ENCODE data around the gene KMT5C.

Gene KMT5C

GRCh38 chr19:55386493-55386971 is 46.9 kb downstream of the KMT5C start:
- no peak for DNase-seq (ENCODE audit: low spot score)

- DNase-seq (ENCODE audit: low spot score): no peak
These were observed 48.2 kb downstream of the KMT5C start for GRCh38 chr19:55387736-55388497.

DNA sequence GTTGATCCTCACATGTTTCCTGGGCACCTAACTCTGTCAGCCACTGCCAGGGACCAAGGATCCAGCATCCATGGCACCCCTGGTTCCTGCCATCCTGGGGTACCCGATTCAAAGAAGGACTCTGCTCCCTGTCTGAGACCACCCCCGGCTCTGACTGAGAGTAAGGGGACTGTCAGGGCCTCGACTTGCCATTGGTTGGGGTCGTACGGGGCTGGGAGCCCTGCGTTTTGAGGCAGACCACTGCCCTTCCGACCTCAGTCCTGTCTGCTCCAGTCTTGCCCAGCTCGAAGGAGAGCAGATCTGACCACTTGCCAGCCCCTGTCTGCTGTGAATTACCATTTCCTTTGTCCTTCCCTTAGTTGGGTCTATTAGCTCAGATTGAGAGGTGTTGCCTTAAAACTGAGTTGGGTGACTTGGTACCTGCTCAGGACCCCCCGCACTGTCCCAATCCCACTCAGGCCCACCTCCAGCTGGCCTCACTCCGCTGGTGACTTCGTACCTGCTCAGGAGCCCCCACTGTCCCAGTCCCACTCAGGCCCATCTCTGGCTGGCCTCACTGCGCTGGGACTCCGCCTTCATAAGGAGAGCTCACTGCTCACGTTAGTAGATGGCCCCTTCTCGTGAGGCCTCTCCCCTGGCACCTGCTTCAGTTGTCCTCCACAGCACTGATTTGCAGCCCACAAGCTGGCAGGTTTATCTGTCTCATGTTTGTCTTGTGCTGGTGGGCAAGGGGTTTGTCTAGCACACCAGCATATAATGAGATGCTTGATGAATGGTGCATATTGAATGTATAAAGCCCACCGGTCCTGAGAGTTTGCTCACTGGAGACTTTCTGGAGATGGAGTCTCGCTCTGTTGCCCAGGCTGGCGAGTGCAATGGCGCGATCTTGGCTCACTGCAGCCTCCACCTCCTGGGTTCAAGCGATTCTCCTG is 50.0 kb downstream of the KMT5C start:
- no peak for DNase-seq (ENCODE audit: low spot score)

DNA sequence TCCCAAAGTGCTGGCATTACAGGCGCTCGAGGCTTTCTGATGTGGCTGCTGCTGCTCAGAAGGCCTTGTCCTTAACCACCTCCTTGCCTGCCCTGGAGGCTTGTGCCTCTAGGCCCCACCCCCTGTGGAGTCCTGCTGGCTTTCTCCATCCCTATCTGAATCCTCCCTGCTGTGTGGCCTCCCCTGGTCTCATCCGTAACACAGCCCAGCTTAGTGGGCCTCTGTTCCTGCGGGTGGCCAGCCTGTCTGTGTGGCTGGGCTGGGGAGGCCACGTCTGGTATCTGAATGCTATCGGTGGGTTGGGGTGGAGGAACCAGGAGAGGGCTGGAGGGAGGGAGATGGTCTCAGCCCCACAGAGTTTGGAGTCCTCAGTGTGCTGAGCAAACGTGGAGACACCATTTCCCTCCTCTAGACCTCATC is 50.8 kb downstream of the KMT5C start:
- DNase-seq (ENCODE audit: low spot score): no peak

- DNase-seq (ENCODE audit: low spot score): no peak
These were observed 51.6 kb downstream of the KMT5C start for GRCh38 chr19:55391191-55391670.

DNA sequence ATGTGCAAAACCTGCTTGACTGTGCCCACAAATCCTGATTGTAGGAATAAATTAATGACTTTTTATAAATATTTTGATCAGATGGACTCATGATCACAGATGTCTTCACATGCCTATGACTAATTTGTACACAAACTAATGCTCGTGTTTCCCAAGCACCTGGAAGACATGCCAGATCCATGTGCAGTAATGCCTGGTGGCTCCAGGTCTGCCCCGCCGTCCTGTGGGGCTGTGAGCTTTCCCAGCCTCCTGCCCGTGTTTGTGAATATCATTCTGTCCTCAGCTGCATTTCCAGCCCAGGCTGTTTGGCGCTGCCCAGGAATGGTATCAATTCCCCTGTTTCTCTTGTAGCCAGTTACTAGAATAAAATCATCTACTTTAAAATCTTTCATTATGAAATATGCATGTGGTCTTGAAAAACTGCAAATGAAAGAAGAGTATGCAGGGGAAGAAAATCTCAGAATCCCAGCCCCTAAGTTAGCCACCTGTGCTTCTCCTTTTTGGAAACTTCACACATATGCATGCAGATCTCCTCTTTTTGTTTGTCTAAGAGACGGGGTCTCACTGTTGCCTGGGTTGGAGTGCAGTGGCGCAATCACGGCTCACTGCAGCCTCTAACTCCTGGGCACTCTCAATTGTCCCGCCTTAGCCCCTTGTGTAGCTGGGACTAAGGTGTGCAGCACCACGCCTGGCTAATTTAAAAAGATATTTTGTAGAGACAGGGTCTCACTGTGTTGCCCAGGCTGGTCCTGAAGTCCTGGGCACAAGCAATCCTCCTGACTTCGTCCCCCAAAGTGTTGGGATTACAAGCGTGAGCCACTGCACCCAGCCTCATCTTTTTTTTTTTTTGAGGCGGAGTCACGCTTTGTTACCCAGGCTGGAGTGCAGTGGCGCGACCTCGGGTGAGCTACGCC is 52.3 kb downstream of the KMT5C start:
- no peak for DNase-seq (ENCODE audit: low spot score)

- DNase-seq (ENCODE audit: low spot score): no peak
These were observed 53.4 kb downstream of the KMT5C start for GRCh38 chr19:55392820-55393761.
